ENCODE results near the gene CRISP2.

- TF ChIP-seq CTCF (IDR thresholded peaks at IDR 0.05; ENCODE audit: low read depth, low read length, missing input control), result no peak
- TF ChIP-seq REST (IDR thresholded peaks at IDR 0.05), result no peak
- no peak for TF ChIP-seq TAF1 (conservative IDR thresholded peaks at IDR 0.05)
- TF ChIP-seq ZBTB33 (IDR thresholded peaks at IDR 0.05), result no peak
- TF ChIP-seq RAD21 (IDR thresholded peaks at IDR 0.05), result no peak
- TF ChIP-seq GABPA (IDR thresholded peaks at IDR 0.05 in 1 of 2, conservative IDR thresholded peaks at IDR 0.05 in 1 of 2), result no peak
Observed at GRCh38 chr6:49713346-49713745, at the start of gene CRISP2.
